HEK293 (cell line): ENCODE data around the gene CALHM1.

Experiments
- CTCF ChIA-PET: fragments of 350-600 bp; formaldehyde crosslinking; extraction: SDS; loops from one replicate; lab custom pipeline; 2021; ENCODE audit warnings: antibody characterized with exemption; lab: Yijun Ruan, JAX
- POLR2A ChIA-PET: fragments of 300-600 bp; formaldehyde crosslinking; extraction: SDS; loops from one replicate; lab custom pipeline; 2020; ENCODE audit warnings: antibody characterized with exemption, inconsistent platforms; lab: Yijun Ruan, JAX
- H3K27ac ChIP-seq: fragments of 200-500 bp; sonication (Bioruptor generic); 2 replicates; pipeline ENCODE4 v1.5.1; 2014; ENCODE audit warnings: low read depth, low read length, control low read depth, inconsistent platforms; ENCODE audit errors: extremely low read depth
- H3K36me3 ChIP-seq, 2 experiments: fragments of 200-500 bp in 1 of 2; sonication (Bioruptor generic) in 1 of 2; 1 replicate in 1 of 2; 2 replicates in 1 of 2; pipeline ENCODE4 v1.5.1; 2014 to 2017; ENCODE audit warnings: inconsistent platforms in 2 of 2, low read length in 2 of 2; ENCODE audit not compliant: control insufficient read depth in 2 of 2, insufficient read depth in 1 of 2
- H3K4me1 ChIP-seq: fragments of 200-500 bp; sonication (Bioruptor generic); 2 replicates; pipeline ENCODE4 v1.5.1; 2014; ENCODE audit warnings: mild to moderate bottlenecking, low read length, inconsistent platforms; ENCODE audit not compliant: control insufficient read depth, insufficient read depth
- H3K4me3 ChIP-seq: 2 replicates; pipeline ENCODE4 v1.5.1; 2011; ENCODE audit warnings: low read depth, mild to moderate bottlenecking, control low read depth, low read length, moderate library complexity
- H3K9me3 ChIP-seq: fragments of 200-500 bp; sonication (Bioruptor generic); 2 replicates; pipeline ENCODE4 v1.5.1; 2014; ENCODE audit warnings: low read depth, low read length, inconsistent platforms; ENCODE audit not compliant: control insufficient read depth, insufficient read depth
- EGR2 ChIP-seq: fragments of 450-650 bp; formaldehyde crosslinking; IDR thresholded peaks from 2 replicates; pipeline ENCODE4 v1.5.1; 2016; ENCODE audit warnings: low read depth, missing biosample characterization, missing genetic modification characterization
- HOXD13 ChIP-seq: sonication (generic); formaldehyde crosslinking; IDR thresholded peaks from 2 replicates; pipeline ENCODE4 v1.8.0; 2022; ENCODE audit warnings: missing genetic modification reagents, borderline replicate concordance
- OVOL3 ChIP-seq: fragments of 450-650 bp; formaldehyde crosslinking; IDR thresholded peaks from 2 replicates; pipeline ENCODE4 v1.5.1; 2016; ENCODE audit warnings: missing biosample characterization, missing genetic modification characterization
- ZBTB17 ChIP-seq: fragments of 450-650 bp; formaldehyde crosslinking; IDR thresholded peaks from 2 replicates; pipeline ENCODE4 v1.5.1; 2016; ENCODE audit warnings: missing biosample characterization, missing genetic modification characterization
- ZBTB20 ChIP-seq: fragments of 450-650 bp; formaldehyde crosslinking; IDR thresholded peaks from 2 replicates; pipeline ENCODE4 v1.5.1; 2016; ENCODE audit warnings: missing biosample characterization, missing genetic modification characterization
- ZEB2 ChIP-seq: fragments of 450-650 bp; formaldehyde crosslinking; IDR thresholded peaks from 2 replicates; pipeline ENCODE4 v1.5.1; 2016; ENCODE audit warnings: missing biosample characterization, missing genetic modification characterization
- ZNF202 ChIP-seq: fragments of 450-650 bp; formaldehyde crosslinking; IDR thresholded peaks from 2 replicates; pipeline ENCODE4 v1.5.1; 2016; ENCODE audit warnings: missing biosample characterization, missing genetic modification characterization, borderline replicate concordance
- ZNF335 ChIP-seq: fragments of 450-650 bp; formaldehyde crosslinking; conservative IDR thresholded peaks from 2 replicates; pipeline ENCODE4 v1.5.1; 2016; ENCODE audit warnings: missing biosample characterization, missing genetic modification characterization
- ZNF555 ChIP-seq: fragments of 450-650 bp; formaldehyde crosslinking; conservative IDR thresholded peaks from 2 replicates; pipeline ENCODE4 v1.5.1; 2017; ENCODE audit warnings: missing biosample characterization, mild to moderate bottlenecking, missing genetic modification characterization, inconsistent platforms
- TF ChIP-seq, protein P1 (sequence below): fragments of 450-650 bp; formaldehyde crosslinking; IDR thresholded peaks from 2 replicates; pipeline ENCODE4 v1.5.1; 2016; ENCODE audit warnings: missing biosample characterization, missing genetic modification characterization
- TF ChIP-seq, protein P2 (sequence below): fragments of 450-650 bp; formaldehyde crosslinking; IDR thresholded peaks from 2 replicates; pipeline ENCODE4 v1.5.1; 2016; ENCODE audit warnings: missing biosample characterization, missing genetic modification characterization
- TF ChIP-seq, protein P3 (sequence below): fragments of 450-650 bp; formaldehyde crosslinking; IDR thresholded peaks from 2 replicates; pipeline ENCODE4 v1.5.1; 2016; ENCODE audit warnings: missing biosample characterization, missing genetic modification characterization
- TF ChIP-seq, protein P4 (sequence below): fragments of 450-650 bp; formaldehyde crosslinking; optimal IDR thresholded peaks from 2 replicates; pipeline ENCODE3; 2016; ENCODE audit warnings: missing biosample characterization, mild to moderate bottlenecking, missing genetic modification characterization
- TF ChIP-seq, protein P5 (sequence below): fragments of 450-650 bp; formaldehyde crosslinking; IDR thresholded peaks from 2 replicates; pipeline ENCODE4 v1.5.1; 2017; ENCODE audit warnings: missing biosample characterization, missing genetic modification characterization
- TF ChIP-seq, protein P6 (sequence below): fragments of 450-650 bp; formaldehyde crosslinking; IDR thresholded peaks from 2 replicates; pipeline ENCODE4 v1.5.1; 2016; ENCODE audit warnings: missing biosample characterization, missing genetic modification characterization
- TF ChIP-seq, protein P7 (sequence below): fragments of 450-650 bp; formaldehyde crosslinking; IDR thresholded peaks from 2 replicates; pipeline ENCODE4 v1.5.1; 2017; ENCODE audit warnings: missing biosample characterization, missing genetic modification characterization
- TF ChIP-seq, protein P8 (sequence below): fragments of 450-650 bp; formaldehyde crosslinking; IDR thresholded peaks from 2 replicates; pipeline ENCODE4 v1.5.1; 2016; ENCODE audit warnings: missing biosample characterization, missing genetic modification characterization

The CALHM1 gene

DNA sequence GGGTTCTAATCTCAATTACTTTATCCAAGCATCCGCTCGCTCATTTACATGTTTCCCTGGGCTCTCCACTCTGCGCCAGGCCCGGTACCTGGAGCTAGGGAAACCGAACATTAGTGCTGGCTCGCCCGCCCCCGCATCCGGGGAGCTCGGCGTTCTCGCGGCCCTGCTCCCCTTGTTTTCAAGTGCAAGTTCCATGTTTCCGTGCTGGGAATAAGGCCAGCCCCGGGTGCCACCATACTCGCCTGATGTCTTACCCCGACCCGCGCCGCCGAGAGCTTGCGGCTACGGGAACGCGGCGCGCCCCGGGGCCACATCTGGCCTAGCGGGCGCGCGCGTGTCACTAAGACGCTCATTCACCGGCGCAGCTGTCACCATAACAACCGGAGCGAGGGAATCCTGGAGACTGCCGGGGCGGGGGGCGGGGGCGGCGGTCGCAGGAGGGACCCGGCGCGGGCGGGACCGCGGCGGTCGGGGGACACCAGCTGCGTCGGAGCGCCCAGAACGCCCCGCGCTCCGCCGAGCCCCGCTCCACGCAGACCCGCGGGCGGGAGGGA lies 34.7 kb upstream of the CALHM1 start, which contains the start of gene NEURL1:
Gene NEURL1 (plus strand): TSS at position 344 of the 554 bp plus-strand sequence. CDS start 683 bp downstream, outside the sequence.
- H3K27ac ChIP-seq, result no peak within 1 kb of the TSS
- H3K4me1 ChIP-seq, result no peaks in the 10 kb centered on the region
- H3K9me3 ChIP-seq, result no peaks in the 10 kb centered on the region
- no peaks in the 10 kb centered on the region for H3K36me3 ChIP-seq
- H3K4me3 ChIP-seq, result peak within 1 kb of the TSS; percentile 51
- ChIA-PET CTCF (interaction anchor here (0.6 to 6.1 kb wide), 8 partner anchors 10 to 101 kb away, joined by 3 to 41 read pairs (median 5); no protein-coding TSS in a partner anchor), POLR2A (interaction anchor here (1.1 to 3.4 kb wide), 4 partner anchors 8 to 125 kb away, joined by 4 to 15 read pairs (median 6); partner anchors contain the start of gene TAF5)
- TF ChIP-seq, protein P1, sequence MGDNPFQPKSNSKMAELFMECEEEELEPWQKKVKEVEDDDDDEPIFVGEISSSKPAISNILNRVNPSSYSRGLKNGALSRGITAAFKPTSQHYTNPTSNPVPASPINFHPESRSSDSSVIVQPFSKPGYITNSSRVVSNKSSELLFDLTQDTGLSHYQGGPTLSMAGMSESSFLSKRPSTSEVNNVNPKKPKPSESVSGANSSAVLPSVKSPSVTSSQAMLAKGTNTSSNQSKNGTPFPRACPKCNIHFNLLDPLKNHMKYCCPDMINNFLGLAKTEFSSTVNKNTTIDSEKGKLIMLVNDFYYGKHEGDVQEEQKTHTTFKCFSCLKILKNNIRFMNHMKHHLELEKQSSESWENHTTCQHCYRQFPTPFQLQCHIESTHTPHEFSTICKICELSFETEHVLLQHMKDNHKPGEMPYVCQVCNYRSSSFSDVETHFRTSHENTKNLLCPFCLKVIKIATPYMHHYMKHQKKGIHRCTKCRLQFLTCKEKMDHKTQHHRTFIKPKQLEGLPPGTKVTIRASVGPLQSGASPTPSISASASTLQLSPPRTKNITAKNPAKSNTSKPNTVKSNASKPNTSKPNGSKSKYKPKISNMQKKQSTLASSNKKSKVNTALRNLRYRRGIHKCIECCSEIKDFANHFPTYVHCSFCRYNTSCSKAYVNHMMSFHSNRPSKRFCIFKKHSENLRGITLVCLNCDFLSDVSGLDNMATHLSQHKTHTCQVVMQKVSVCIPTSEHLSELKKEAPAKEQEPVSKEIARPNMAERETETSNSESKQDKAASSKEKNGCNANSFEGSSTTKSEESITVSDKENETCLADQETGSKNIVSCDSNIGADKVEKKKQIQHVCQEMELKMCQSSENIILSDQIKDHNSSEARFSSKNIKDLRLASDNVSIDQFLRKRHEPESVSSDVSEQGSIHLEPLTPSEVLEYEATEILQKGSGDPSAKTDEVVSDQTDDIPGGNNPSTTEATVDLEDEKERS (tag by site-specific recombination), result no peak
- TF ChIP-seq, protein P2, sequence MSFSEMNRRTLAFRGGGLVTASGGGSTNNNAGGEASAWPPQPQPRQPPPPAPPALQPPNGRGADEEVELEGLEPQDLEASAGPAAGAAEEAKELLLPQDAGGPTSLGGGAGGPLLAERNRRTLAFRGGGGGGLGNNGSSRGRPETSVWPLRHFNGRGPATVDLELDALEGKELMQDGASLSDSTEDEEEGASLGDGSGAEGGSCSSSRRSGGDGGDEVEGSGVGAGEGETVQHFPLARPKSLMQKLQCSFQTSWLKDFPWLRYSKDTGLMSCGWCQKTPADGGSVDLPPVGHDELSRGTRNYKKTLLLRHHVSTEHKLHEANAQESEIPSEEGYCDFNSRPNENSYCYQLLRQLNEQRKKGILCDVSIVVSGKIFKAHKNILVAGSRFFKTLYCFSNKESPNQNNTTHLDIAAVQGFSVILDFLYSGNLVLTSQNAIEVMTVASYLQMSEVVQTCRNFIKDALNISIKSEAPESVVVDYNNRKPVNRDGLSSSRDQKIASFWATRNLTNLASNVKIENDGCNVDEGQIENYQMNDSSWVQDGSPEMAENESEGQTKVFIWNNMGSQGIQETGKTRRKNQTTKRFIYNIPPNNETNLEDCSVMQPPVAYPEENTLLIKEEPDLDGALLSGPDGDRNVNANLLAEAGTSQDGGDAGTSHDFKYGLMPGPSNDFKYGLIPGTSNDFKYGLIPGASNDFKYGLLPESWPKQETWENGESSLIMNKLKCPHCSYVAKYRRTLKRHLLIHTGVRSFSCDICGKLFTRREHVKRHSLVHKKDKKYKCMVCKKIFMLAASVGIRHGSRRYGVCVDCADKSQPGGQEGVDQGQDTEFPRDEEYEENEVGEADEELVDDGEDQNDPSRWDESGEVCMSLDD (tag by site-specific recombination), result 0 out of 2 replicates have a peak, but pooled peaks have one; percentile 28
- TF ChIP-seq, protein P3, sequence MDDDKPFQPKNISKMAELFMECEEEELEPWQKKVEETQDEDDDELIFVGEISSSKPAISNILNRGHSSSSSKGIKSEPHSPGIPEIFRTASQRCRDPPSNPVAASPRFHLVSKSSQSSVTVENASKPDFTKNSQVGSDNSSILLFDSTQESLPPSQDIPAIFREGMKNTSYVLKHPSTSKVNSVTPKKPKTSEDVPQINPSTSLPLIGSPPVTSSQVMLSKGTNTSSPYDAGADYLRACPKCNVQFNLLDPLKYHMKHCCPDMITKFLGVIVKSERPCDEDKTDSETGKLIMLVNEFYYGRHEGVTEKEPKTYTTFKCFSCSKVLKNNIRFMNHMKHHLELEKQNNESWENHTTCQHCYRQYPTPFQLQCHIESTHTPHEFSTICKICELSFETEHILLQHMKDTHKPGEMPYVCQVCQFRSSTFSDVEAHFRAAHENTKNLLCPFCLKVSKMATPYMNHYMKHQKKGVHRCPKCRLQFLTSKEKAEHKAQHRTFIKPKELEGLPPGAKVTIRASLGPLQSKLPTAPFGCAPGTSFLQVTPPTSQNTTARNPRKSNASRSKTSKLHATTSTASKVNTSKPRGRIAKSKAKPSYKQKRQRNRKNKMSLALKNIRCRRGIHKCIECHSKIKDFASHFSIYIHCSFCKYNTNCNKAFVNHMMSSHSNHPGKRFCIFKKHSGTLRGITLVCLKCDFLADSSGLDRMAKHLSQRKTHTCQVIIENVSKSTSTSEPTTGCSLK (tag by site-specific recombination), result no peak
- TF ChIP-seq, protein P4, sequence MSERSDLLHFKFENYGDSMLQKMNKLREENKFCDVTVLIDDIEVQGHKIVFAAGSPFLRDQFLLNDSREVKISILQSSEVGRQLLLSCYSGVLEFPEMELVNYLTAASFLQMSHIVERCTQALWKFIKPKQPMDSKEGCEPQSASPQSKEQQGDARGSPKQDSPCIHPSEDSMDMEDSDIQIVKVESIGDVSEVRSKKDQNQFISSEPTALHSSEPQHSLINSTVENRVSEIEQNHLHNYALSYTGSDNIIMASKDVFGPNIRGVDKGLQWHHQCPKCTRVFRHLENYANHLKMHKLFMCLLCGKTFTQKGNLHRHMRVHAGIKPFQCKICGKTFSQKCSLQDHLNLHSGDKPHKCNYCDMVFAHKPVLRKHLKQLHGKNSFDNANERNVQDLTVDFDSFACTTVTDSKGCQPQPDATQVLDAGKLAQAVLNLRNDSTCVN (tag by site-specific recombination), result peak; percentile 75
- peak; percentile 17; the same call in 1 of the 2 replicates for TF ChIP-seq ZBTB20 (tag by site-specific recombination)
- peak; percentile 28; the same call in 1 of the 2 replicates for TF ChIP-seq EGR2 (tag by site-specific recombination)
- TF ChIP-seq OVOL3, result no peak
- TF ChIP-seq, protein P5, sequence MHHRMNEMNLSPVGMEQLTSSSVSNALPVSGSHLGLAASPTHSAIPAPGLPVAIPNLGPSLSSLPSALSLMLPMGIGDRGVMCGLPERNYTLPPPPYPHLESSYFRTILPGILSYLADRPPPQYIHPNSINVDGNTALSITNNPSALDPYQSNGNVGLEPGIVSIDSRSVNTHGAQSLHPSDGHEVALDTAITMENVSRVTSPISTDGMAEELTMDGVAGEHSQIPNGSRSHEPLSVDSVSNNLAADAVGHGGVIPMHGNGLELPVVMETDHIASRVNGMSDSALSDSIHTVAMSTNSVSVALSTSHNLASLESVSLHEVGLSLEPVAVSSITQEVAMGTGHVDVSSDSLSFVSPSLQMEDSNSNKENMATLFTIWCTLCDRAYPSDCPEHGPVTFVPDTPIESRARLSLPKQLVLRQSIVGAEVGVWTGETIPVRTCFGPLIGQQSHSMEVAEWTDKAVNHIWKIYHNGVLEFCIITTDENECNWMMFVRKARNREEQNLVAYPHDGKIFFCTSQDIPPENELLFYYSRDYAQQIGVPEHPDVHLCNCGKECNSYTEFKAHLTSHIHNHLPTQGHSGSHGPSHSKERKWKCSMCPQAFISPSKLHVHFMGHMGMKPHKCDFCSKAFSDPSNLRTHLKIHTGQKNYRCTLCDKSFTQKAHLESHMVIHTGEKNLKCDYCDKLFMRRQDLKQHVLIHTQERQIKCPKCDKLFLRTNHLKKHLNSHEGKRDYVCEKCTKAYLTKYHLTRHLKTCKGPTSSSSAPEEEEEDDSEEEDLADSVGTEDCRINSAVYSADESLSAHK (tag by site-specific recombination), result peak; percentile 89
- peak; percentile 71 for TF ChIP-seq ZBTB17 (tag by site-specific recombination)
- TF ChIP-seq HOXD13 (CRISPR knock-in tag), result no peak
- TF ChIP-seq ZNF555 (tag by site-specific recombination), result no peak
- TF ChIP-seq ZNF202, result no peak
- TF ChIP-seq, protein P6, sequence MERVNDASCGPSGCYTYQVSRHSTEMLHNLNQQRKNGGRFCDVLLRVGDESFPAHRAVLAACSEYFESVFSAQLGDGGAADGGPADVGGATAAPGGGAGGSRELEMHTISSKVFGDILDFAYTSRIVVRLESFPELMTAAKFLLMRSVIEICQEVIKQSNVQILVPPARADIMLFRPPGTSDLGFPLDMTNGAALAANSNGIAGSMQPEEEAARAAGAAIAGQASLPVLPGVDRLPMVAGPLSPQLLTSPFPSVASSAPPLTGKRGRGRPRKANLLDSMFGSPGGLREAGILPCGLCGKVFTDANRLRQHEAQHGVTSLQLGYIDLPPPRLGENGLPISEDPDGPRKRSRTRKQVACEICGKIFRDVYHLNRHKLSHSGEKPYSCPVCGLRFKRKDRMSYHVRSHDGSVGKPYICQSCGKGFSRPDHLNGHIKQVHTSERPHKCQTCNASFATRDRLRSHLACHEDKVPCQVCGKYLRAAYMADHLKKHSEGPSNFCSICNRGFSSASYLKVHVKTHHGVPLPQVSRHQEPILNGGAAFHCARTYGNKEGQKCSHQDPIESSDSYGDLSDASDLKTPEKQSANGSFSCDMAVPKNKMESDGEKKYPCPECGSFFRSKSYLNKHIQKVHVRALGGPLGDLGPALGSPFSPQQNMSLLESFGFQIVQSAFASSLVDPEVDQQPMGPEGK, result peak; percentile 23; the same call in 1 of the 2 replicates
- TF ChIP-seq, protein P7, sequence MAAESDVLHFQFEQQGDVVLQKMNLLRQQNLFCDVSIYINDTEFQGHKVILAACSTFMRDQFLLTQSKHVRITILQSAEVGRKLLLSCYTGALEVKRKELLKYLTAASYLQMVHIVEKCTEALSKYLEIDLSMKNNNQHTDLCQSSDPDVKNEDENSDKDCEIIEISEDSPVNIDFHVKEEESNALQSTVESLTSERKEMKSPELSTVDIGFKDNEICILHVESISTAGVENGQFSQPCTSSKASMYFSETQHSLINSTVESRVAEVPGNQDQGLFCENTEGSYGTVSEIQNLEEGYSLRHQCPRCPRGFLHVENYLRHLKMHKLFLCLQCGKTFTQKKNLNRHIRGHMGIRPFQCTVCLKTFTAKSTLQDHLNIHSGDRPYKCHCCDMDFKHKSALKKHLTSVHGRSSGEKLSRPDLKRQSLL (tag by site-specific recombination), result 0 out of 2 replicates have a peak, but pooled peaks have one; percentile 24
- TF ChIP-seq ZEB2 (tag by site-specific recombination), result peak; percentile 62
- TF ChIP-seq, protein P8, sequence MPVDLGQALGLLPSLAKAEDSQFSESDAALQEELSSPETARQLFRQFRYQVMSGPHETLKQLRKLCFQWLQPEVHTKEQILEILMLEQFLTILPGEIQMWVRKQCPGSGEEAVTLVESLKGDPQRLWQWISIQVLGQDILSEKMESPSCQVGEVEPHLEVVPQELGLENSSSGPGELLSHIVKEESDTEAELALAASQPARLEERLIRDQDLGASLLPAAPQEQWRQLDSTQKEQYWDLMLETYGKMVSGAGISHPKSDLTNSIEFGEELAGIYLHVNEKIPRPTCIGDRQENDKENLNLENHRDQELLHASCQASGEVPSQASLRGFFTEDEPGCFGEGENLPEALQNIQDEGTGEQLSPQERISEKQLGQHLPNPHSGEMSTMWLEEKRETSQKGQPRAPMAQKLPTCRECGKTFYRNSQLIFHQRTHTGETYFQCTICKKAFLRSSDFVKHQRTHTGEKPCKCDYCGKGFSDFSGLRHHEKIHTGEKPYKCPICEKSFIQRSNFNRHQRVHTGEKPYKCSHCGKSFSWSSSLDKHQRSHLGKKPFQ (tag by site-specific recombination), result no peak
- TF ChIP-seq ZNF335 (tag by site-specific recombination), result peak; percentile 62
